HepG2 (cell line): ENCODE data around the gene BRD8. TPM values are rescaled to one million over a fixed set of nuclear protein-coding genes. Genes with fewer than 3 reads are reported as not detected.

Experiments
- ATAC-seq: fragments of 200-7000 bp; cut with Tn5 transposase; 3 replicates; pipeline ENCODE4 v1.9.1; 2020; ENCODE audit warnings: mild to moderate bottlenecking, moderate library complexity
- BruUV-seq: library from RNA; stranded (reverse); fragments of 400-500 nt; replicated peaks from 2 replicates; lab custom pipeline; 2021; lab: Mats Ljungman, UMichigan
- CTCF ChIA-PET: fragments of 300-600 bp; formaldehyde crosslinking; extraction: SDS; loops from one replicate; lab custom pipeline; 2021; ENCODE audit warnings: low total read pairs, inconsistent platforms, low intra/inter-chr PET ratio; lab: Yijun Ruan, JAX
- POLR2A ChIA-PET: fragments of 350-600 bp; sonication (Branson Sonifier 250); formaldehyde crosslinking; loops from one replicate; lab custom pipeline; 2020; ENCODE audit warnings: antibody characterized with exemption, inconsistent platforms; lab: Yijun Ruan, JAX
- DNase-seq: peaks from one replicate; pipeline ENCODE4 v3.0.0-alpha.2; 2015; ENCODE audit warnings: low spot score
- FAIRE-seq: peaks from 3 replicates; lab custom pipeline; 2011; peaks lifted over from hg19 to GRCh38; lab: Jason Lieb, UNC
- H2AFZ ChIP-seq: one replicate; pipeline ENCODE4 v1.6.1; 2011; ENCODE audit warnings: low read length, inconsistent platforms
- H3K27ac ChIP-seq: fragments of 300-600 bp; 3 replicates; pipeline ENCODE4 v1.8.0; 2011; ENCODE audit warnings: mixed run types, mild to moderate bottlenecking, mixed read lengths, low read length, inconsistent platforms; ENCODE audit not compliant: insufficient read depth; ENCODE audit errors: extremely low read length
- H3K27me3 ChIP-seq, 2 experiments: fragments of 200-600 bp in 1 of 2; 2 replicates in 1 of 2; 3 replicates in 1 of 2; pipeline versions ENCODE4 v1.6.0 to v1.8.0; 2011; ENCODE audit warnings: low read length in 2 of 2, mild to moderate bottlenecking in 2 of 2, moderate library complexity in 2 of 2, inconsistent platforms in 1 of 2; ENCODE audit not compliant: insufficient read depth in 2 of 2, control insufficient read depth in 1 of 2
- H3K36me3 ChIP-seq, 2 experiments: fragments of 200-600 bp in 1 of 2; replicated peaks in 1 of 2; 2 replicates in 1 of 2; 3 replicates in 1 of 2; pipeline versions ENCODE4 v1.5.1 to v1.8.0; 2011; ENCODE audit warnings: low read length in 2 of 2, inconsistent platforms in 1 of 2; ENCODE audit not compliant: insufficient read depth in 2 of 2, control insufficient read depth in 1 of 2
- H3K4me1 ChIP-seq: 2 replicates; pipeline ENCODE4 v1.5.1; 2012; ENCODE audit warnings: low read length, inconsistent platforms; ENCODE audit not compliant: insufficient read depth
- H3K4me2 ChIP-seq: 2 replicates; pipeline ENCODE4 v1.6.0; 2011; ENCODE audit warnings: low read depth, low read length, inconsistent platforms
- H3K4me3 ChIP-seq, 3 experiments: fragments of 200-600 bp in 1 of 3; sonication (generic), shearing (Covaris generic) in 1 of 3; replicated peaks in 1 of 3; 2 replicates each; pipeline ENCODE4 v1.5.1; 2011 to 2016; ENCODE audit warnings: low read length in 3 of 3, inconsistent platforms in 2 of 3, low read depth in 2 of 3, mild to moderate bottlenecking in 2 of 3, control low read depth in 1 of 3, mixed read lengths in 1 of 3; ENCODE audit not compliant: insufficient read depth in 1 of 3
- H3K79me2 ChIP-seq: one replicate; pipeline ENCODE4 v1.6.1; 2011; ENCODE audit warnings: low read length, inconsistent platforms; ENCODE audit not compliant: insufficient read depth
- H3K9ac ChIP-seq: 2 replicates; pipeline ENCODE4 v1.6.0; 2011; ENCODE audit warnings: mild to moderate bottlenecking, low read depth, low read length, inconsistent platforms; ENCODE audit not compliant: insufficient read depth
- H3K9me3 ChIP-seq: 2 replicates; pipeline ENCODE4 v1.5.1; 2012; ENCODE audit warnings: mild to moderate bottlenecking, low read length
- H4K20me1 ChIP-seq: 2 replicates; pipeline ENCODE4 v1.6.0; 2011; ENCODE audit warnings: inconsistent platforms, mild to moderate bottlenecking, low read length, moderate library complexity; ENCODE audit not compliant: insufficient read depth
- MIXL1 ChIP-seq: IDR thresholded peaks from 2 replicates; pipeline ENCODE4 v1.6.1; 2016
- POLR2AphosphoS5 ChIP-seq: IDR thresholded peaks from 2 replicates; pipeline ENCODE4 v1.6.1; 2012; ENCODE audit warnings: low read depth, low read length
- POLR2G ChIP-seq: fragments of 200-400 bp; formaldehyde crosslinking; IDR thresholded peaks from 2 replicates; pipeline ENCODE4 v1.6.1; 2018; ENCODE audit warnings: mild to moderate bottlenecking, low read depth, low read length, moderate library complexity
- ZFP37 ChIP-seq: sonication (generic); formaldehyde crosslinking; IDR thresholded peaks from 2 replicates; pipeline ENCODE4 v1.4.0; 2020; ENCODE audit warnings: missing genetic modification reagents, borderline replicate concordance
- ZNF367 ChIP-seq: sonication (generic); formaldehyde crosslinking; IDR thresholded peaks from 2 replicates; pipeline ENCODE4 v1.4.0; 2020; ENCODE audit warnings: missing genetic modification reagents, borderline replicate concordance
- ZNF615 ChIP-seq: sonication (generic); formaldehyde crosslinking; IDR thresholded peaks from 2 replicates; pipeline ENCODE4 v1.5.0; 2020; ENCODE audit warnings: mild to moderate bottlenecking, missing genetic modification reagents, borderline replicate concordance
- ZNF619 ChIP-seq: sonication (generic); formaldehyde crosslinking; IDR thresholded peaks from 2 replicates; pipeline ENCODE4 v1.4.0; 2020; ENCODE audit warnings: mild to moderate bottlenecking, missing genetic modification reagents
- WGBS: methylation state at CpG from one replicate; pipeline ENCODE4 v1.1.6; 2017; ENCODE audit warnings: low lambda C conversion rate; 5-methylcytosine and 5-hydroxymethylcytosine counted together
- in situ Hi-C: cut with HindIII; loops from 2 replicates; pipeline ENCODE4 v1.10.0; 2017; ENCODE audit warnings: low pct_unique_long_range_greater_than_20kb; ENCODE audit not compliant: extremely low pct_ligation_motif_present
- intact Hi-C: fragments of 100-400 bp; cut with micrococcal nuclease; formaldehyde crosslinking; loops from one replicate; pipeline ENCODE4 v1.10.0; 2022; ENCODE audit not compliant: unreplicated experiment
- polyA plus RNA-seq, 8 experiments: library from polyadenylated mRNA; depleted of rRNA in 3 of 8; stranded (reverse) in 7 of 8; unstranded in 1 of 8; fragments of >200 nt; fragmentation: Illumina TruSeq in 4 of 8; extraction: Trizol in 4 of 8; gene quantifications; 2 replicates each; pipeline versions ENCODE4 v1.2.1 to v1.2.3, GENCODE V29; 2011 to 2016; ENCODE audit warnings: low read depth in 4 of 8, missing spikeins in 1 of 8, mixed read lengths in 1 of 8; ENCODE audit not compliant: insufficient read depth in 1 of 8
- total RNA-seq, 5 experiments: library from RNA; depleted of rRNA; stranded (reverse); fragments of >200 nt; fragmentation: Illumina TruSeq; extraction: Trizol; gene quantifications; 2 replicates each; pipeline ENCODE4 v1.2.3, GENCODE V29; 2016; ENCODE audit warnings: low read depth in 1 of 5
- TF ChIP-seq, protein P1 (sequence below): sonication (generic); formaldehyde crosslinking; IDR thresholded peaks from 2 replicates; pipeline ENCODE4 v1.8.0; 2022; ENCODE audit warnings: mild to moderate bottlenecking, missing genetic modification reagents; ENCODE audit not compliant: insufficient replicate concordance
- TF ChIP-seq, protein P2 (sequence below): sonication (generic); formaldehyde crosslinking; IDR thresholded peaks from 2 replicates; pipeline ENCODE4 v1.4.0; 2020; ENCODE audit warnings: missing genetic modification reagents, borderline replicate concordance
- TF ChIP-seq, protein P3 (sequence below): IDR thresholded peaks from 2 replicates; pipeline ENCODE4 v1.6.1; 2016
- TF ChIP-seq, protein P4 (sequence below): sonication (generic); formaldehyde crosslinking; IDR thresholded peaks from 2 replicates; pipeline ENCODE4 v1.5.0; 2020; ENCODE audit warnings: missing genetic modification reagents

The BRD8 gene
- total and polyA plus RNA-seq, 2 of the 13 experiments (the other 11 are each of a cell fraction or from before 2014, with no cell fraction given), result 62.5 to 71.1 TPM

DNA sequence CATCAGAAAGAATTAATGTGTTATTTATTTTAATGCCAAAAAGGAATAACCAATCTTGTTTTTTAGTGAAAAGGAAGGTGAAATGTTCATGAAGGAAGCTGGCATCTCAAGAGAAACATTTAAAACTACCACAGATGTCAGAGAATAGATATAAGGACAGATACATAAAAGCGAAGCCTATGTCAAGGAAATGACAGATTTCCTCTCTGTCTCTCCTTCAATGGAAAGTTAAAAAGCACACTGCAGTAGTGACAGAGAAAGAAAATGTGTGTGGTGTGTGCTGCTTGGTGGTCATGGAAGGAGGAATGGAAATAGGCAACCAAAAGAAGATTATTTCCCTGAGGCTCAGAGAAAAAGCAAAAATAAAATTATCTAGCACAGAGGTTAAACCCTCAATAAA, 85.4 kb downstream of the BRD8 start (continued):
- no peak for TF ChIP-seq POLR2AphosphoS5
- TF ChIP-seq, protein P1, sequence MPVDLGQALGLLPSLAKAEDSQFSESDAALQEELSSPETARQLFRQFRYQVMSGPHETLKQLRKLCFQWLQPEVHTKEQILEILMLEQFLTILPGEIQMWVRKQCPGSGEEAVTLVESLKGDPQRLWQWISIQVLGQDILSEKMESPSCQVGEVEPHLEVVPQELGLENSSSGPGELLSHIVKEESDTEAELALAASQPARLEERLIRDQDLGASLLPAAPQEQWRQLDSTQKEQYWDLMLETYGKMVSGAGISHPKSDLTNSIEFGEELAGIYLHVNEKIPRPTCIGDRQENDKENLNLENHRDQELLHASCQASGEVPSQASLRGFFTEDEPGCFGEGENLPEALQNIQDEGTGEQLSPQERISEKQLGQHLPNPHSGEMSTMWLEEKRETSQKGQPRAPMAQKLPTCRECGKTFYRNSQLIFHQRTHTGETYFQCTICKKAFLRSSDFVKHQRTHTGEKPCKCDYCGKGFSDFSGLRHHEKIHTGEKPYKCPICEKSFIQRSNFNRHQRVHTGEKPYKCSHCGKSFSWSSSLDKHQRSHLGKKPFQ (CRISPR knock-in tag), result no peak
- no peak for TF ChIP-seq ZNF367 (CRISPR knock-in tag)
- no peak for TF ChIP-seq ZNF619 (CRISPR knock-in tag)
- no peak for TF ChIP-seq ZNF615 (CRISPR knock-in tag)

DNA sequence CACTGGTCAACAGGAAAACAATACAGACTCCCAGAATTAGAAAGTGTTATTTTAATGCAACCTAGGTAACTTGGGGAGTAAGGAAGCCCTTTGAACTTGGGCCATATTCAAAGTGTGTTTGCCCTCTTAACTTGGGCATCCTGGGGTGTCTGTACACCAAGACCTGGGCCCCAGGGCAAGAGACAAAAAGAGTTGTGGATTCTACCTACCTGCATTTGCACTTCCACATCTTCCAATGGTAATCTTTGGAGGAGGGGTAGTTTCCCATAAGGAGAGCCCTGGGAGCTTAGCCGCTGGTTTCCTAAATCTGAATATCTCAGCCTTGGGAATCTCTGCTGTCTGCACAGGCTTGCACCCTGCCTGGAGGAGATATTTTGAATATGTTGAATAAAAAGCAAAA, 86.1 kb downstream of the BRD8 start:
- Histone ChIP-seq H3K36me3 (no peaks in the 10 kb centered on the region), H3K27me3 (no peaks in the 10 kb centered on the region), H3K9ac (no peak overlapping the region), H3K9me3 (no peaks in the 10 kb centered on the region), H4K20me1 (no peaks in the 10 kb centered on the region), H2AFZ (no peak overlapping the region), H3K27ac (no peak overlapping the region), H3K4me2 (no peak overlapping the region), H3K4me1 (peaks cover 54% of the 10 kb centered on the region), H3K79me2 (no peaks in the 10 kb centered on the region), H3K4me3 (no peak overlapping the region)
- WGBS, result 88% methylated on average over 1 of the region's 1 CpG
- in situ Hi-C loops, result no loop called here
- intact Hi-C loops, result no loop called here
- ATAC-seq (no peak), FAIRE-seq (no peak), DNase-seq (no peak)
- no TSS peak for BruUV-seq
- POLR2A ChIA-PET, result no interaction called here
- TF ChIP-seq, protein P2, sequence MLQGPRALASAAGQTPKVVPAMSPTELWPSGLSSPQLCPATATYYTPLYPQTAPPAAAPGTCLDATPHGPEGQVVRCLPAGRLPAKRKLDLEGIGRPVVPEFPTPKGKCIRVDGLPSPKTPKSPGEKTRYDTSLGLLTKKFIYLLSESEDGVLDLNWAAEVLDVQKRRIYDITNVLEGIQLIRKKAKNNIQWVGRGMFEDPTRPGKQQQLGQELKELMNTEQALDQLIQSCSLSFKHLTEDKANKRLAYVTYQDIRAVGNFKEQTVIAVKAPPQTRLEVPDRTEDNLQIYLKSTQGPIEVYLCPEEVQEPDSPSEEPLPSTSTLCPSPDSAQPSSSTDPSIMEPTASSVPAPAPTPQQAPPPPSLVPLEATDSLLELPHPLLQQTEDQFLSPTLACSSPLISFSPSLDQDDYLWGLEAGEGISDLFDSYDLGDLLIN (CRISPR knock-in tag), result no peak
- TF ChIP-seq ZFP37 (no peak), POLR2G (no peak), MIXL1 (CRISPR knock-in tag) (no peak)
- TF ChIP-seq, protein P3, sequence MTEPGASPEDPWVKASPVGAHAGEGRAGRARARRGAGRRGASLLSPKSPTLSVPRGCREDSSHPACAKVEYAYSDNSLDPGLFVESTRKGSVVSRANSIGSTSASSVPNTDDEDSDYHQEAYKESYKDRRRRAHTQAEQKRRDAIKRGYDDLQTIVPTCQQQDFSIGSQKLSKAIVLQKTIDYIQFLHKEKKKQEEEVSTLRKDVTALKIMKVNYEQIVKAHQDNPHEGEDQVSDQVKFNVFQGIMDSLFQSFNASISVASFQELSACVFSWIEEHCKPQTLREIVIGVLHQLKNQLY (CRISPR knock-in tag), result no peak
- TF ChIP-seq, protein P4, sequence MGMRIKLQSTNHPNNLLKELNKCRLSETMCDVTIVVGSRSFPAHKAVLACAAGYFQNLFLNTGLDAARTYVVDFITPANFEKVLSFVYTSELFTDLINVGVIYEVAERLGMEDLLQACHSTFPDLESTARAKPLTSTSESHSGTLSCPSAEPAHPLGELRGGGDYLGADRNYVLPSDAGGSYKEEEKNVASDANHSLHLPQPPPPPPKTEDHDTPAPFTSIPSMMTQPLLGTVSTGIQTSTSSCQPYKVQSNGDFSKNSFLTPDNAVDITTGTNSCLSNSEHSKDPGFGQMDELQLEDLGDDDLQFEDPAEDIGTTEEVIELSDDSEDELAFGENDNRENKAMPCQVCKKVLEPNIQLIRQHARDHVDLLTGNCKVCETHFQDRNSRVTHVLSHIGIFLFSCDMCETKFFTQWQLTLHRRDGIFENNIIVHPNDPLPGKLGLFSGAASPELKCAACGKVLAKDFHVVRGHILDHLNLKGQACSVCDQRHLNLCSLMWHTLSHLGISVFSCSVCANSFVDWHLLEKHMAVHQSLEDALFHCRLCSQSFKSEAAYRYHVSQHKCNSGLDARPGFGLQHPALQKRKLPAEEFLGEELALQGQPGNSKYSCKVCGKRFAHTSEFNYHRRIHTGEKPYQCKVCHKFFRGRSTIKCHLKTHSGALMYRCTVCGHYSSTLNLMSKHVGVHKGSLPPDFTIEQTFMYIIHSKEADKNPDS, result no peak
- CTCF ChIA-PET, result no interaction called here
